Myometrial cell (primary cell): Measurements from ENCODE around the gene ARFRP1. TPM values are rescaled to one million over a fixed set of nuclear protein-coding genes. Genes with fewer than 3 reads are reported as not detected.

Experiments
- total RNA-seq: library from RNA; depleted of rRNA; stranded (reverse); fragments of >200 nt; gene quantifications from 2 replicates; pipeline ENCODE4 v1.2.3, GENCODE V29; 2015

Gene ARFRP1
- total RNA-seq = 38.9 and 59.5 TPM in 2 replicates

GRCh38 chr20:63707558-63708300 is at the start of gene ARFRP1, which contains the start of gene ZGPAT:
ARFRP1 (minus strand) TSS chr20:63707976; CDS start chr20:63707091, 885 bp downstream.
ZGPAT (plus strand) TSS chr20:63708039; CDS start chr20:63708581, 542 bp downstream.

GRCh38 chr20:63739130-63740069 is 31.6 kb upstream of the ARFRP1 start, which contains the start of gene SLC2A4RG:
SLC2A4RG (plus strand) TSS chr20:63739776; CDS start chr20:63739913, 137 bp downstream.

GRCh38 chr20:63735859-63736718 is 28.3 kb upstream of the ARFRP1 start, which contains the start of gene LIME1:
LIME1 (plus strand) TSS chr20:63736664; CDS start chr20:63737550, 886 bp downstream.

GRCh38 chr20:63696628-63697356 is 11.0 kb downstream of the ARFRP1 start, which contains the start of gene TNFRSF6B:
TNFRSF6B (plus strand) TSS chr20:63696652; CDS start chr20:63696768, 116 bp downstream.

GRCh38 chr20:63657937-63658748 is 49.6 kb downstream of the ARFRP1 start, which contains the start of gene RTEL1:
RTEL1 (plus strand) TSS chr20:63658312; CDS start chr20:63659403, 1,091 bp downstream.

GRCh38 chr20:63653041-63653973 is 54.5 kb downstream of the ARFRP1 start, which contains the start of gene STMN3:
STMN3 (minus strand) TSS chr20:63653424; CDS start chr20:63653345, 79 bp downstream.

Other genes starting within 250 kb of the ARFRP1 start
- 1.4 TPM in 1 of 2 replicates, not detected in the other for gene KCNQ2, start 235.3 kb downstream of the ARFRP1 start, total RNA-seq
- gene EEF1A2, start 208.9 kb downstream of the ARFRP1 start, total RNA-seq = 0.58 TPM in 1 of 2 replicates, not detected in the other
- 133 and 178 TPM in 2 replicates for gene PPDPF, start 187.2 kb downstream of the ARFRP1 start, total RNA-seq
- not detected in 2 replicates for gene PTK6, start 170.6 kb downstream of the ARFRP1 start, total RNA-seq
- gene SRMS, start 160.2 kb downstream of the ARFRP1 start, total RNA-seq = not detected in 2 replicates
- gene FNDC11, start 153.8 kb downstream of the ARFRP1 start, total RNA-seq = 1.1 and 1.7 TPM in 2 replicates
- 24.2 and 30.1 TPM in 2 replicates for gene HELZ2, start 133.7 kb downstream of the ARFRP1 start, total RNA-seq
- gene GMEB2, start 80.9 kb downstream of the ARFRP1 start, total RNA-seq = 11.3 and 13.3 TPM in 2 replicates
- gene STMN3, start 54.6 kb downstream of the ARFRP1 start, total RNA-seq = 53.3 and 67.2 TPM in 2 replicates
- 13.5 and 14.0 TPM in 2 replicates for gene RTEL1, start 49.7 kb downstream of the ARFRP1 start, total RNA-seq
- 250 and 261 TPM in 2 replicates for gene TNFRSF6B, start 11.3 kb downstream of the ARFRP1 start, total RNA-seq
- 24.1 and 42.7 TPM in 2 replicates for gene ZGPAT, start 63 bp upstream of the ARFRP1 start, total RNA-seq
- gene LIME1, start 28.7 kb upstream of the ARFRP1 start, total RNA-seq = 0.58 and 1.4 TPM in 2 replicates
- gene SLC2A4RG, start 31.8 kb upstream of the ARFRP1 start, total RNA-seq = 49.3 and 69.3 TPM in 2 replicates
- 21.1 and 34.3 TPM in 2 replicates for gene ZBTB46, start 123.3 kb upstream of the ARFRP1 start, total RNA-seq
- not detected in 2 replicates for gene ABHD16B, start 153.5 kb upstream of the ARFRP1 start, total RNA-seq
- 192 and 206 TPM in 2 replicates for gene TPD52L2, start 157.3 kb upstream of the ARFRP1 start, total RNA-seq
- 38.6 and 43.4 TPM in 2 replicates for gene DNAJC5, start 187.2 kb upstream of the ARFRP1 start, total RNA-seq
- 23.4 and 27.1 TPM in 2 replicates for gene UCKL1, start 248.4 kb upstream of the ARFRP1 start, total RNA-seq